Measurements from ENCODE around the gene SET.
"Not testable (repeated sequence)": the region's sequence is repeated elsewhere in the genome, so short reads cannot be mapped to it uniquely, and the experiment has no call there.

Gene SET

GRCh38 chr9:128684325-128685199 lies 4.5 kb upstream of the SET start:
- peak; percentile 81 for DNase-seq
- in situ Hi-C loops (cut with MboI; ENCODE audit: low pct_unique_long_range_greater_than_20kb, low sequenced_read_pairs), result no loop called here

GRCh38 chr9:128685636-128686489 lies 3.2 kb upstream of the SET start:
- in situ Hi-C loops (cut with MboI; ENCODE audit: low pct_unique_long_range_greater_than_20kb, low sequenced_read_pairs), result no loop called here
- DNase-seq, result peak; percentile 46

GRCh38 chr9:128687453-128687852 lies 1.6 kb upstream of the SET start:
- in situ Hi-C loops (cut with MboI; ENCODE audit: low pct_unique_long_range_greater_than_20kb, low sequenced_read_pairs), result no loop called here
- no peak for DNase-seq

GRCh38 chr9:128689293-128689774 lies 312 bp downstream of the SET start:
- DNase-seq, result no peak
- in situ Hi-C loops (cut with MboI; ENCODE audit: low pct_unique_long_range_greater_than_20kb, low sequenced_read_pairs), result no loop called here

- in situ Hi-C loops (cut with MboI; ENCODE audit: low pct_unique_long_range_greater_than_20kb, low sequenced_read_pairs), result no loop called here
- DNase-seq, result peak; percentile 30
Observed at GRCh38 chr9:128689820-128690683, 1.0 kb downstream of the SET start.

- DNase-seq, result no peak
- in situ Hi-C loops (cut with MboI; ENCODE audit: low pct_unique_long_range_greater_than_20kb, low sequenced_read_pairs), result no loop called here
Observed at GRCh38 chr9:128690684-128691034, 1.6 kb downstream of the SET start.

- in situ Hi-C loops (cut with MboI; ENCODE audit: low pct_unique_long_range_greater_than_20kb, low sequenced_read_pairs); DNase-seq: not testable (repeated sequence)
Observed at GRCh38 chr9:128693738-128694137, 4.7 kb downstream of the SET start.

- no peak for DNase-seq
- in situ Hi-C loops (cut with MboI; ENCODE audit: low pct_unique_long_range_greater_than_20kb, low sequenced_read_pairs), result no loop called here
Observed at GRCh38 chr9:128694344-128694743, 5.3 kb downstream of the SET start.

GRCh38 chr9:128696923-128697707 lies 8.1 kb downstream of the SET start:
- no peak for DNase-seq
- in situ Hi-C loops (cut with MboI; ENCODE audit: low pct_unique_long_range_greater_than_20kb, low sequenced_read_pairs), result no loop called here

GRCh38 chr9:128699096-128699795 lies 10.2 kb downstream of the SET start:
- DNase-seq; in situ Hi-C loops (cut with MboI; ENCODE audit: low pct_unique_long_range_greater_than_20kb, low sequenced_read_pairs): not testable (repeated sequence)

GRCh38 chr9:128701227-128701854 lies 12.3 kb downstream of the SET start:
- in situ Hi-C loops (cut with MboI; ENCODE audit: low pct_unique_long_range_greater_than_20kb, low sequenced_read_pairs), result no loop called here
- DNase-seq, result no peak

- DNase-seq, result peak; percentile 94
- in situ Hi-C loops (cut with MboI; ENCODE audit: low pct_unique_long_range_greater_than_20kb, low sequenced_read_pairs), result no loop called here
Observed at GRCh38 chr9:128702445-128702948, 13.5 kb downstream of the SET start, which contains the start of gene PKN3. Gene PKN3, plus strand, starts transcription at chr9:128702503. Its CDS starts 413 bp downstream, at chr9:128702916.

- DNase-seq, result peak; percentile 69
- in situ Hi-C loops (cut with MboI; ENCODE audit: low pct_unique_long_range_greater_than_20kb, low sequenced_read_pairs), result no loop called here
Observed at GRCh38 chr9:128702949-128703615, 14.1 kb downstream of the SET start.

- in situ Hi-C loops (cut with MboI; ENCODE audit: low pct_unique_long_range_greater_than_20kb, low sequenced_read_pairs), result no loop called here
- peak; percentile 34 for DNase-seq
Observed at GRCh38 chr9:128703616-128704355, 14.8 kb downstream of the SET start.

- in situ Hi-C loops (cut with MboI; ENCODE audit: low pct_unique_long_range_greater_than_20kb, low sequenced_read_pairs), result no loop called here
- DNase-seq, result no peak
Observed at GRCh38 chr9:128704356-128704670, 15.3 kb downstream of the SET start.

Measured in KBM-7 (cell line).